Breast epithelium (tissue), 3 donors: ENCODE data around the gene EIF4B.

Source experiments
- POLR2A ChIP-seq: fragments of 450-650 bp; IDR thresholded peaks from one replicate; pipeline ENCODE4 v1.6.1; 2016; ENCODE audit warnings: antibody characterized with exemption, mild to moderate bottlenecking, moderate library complexity
- TF ChIP-seq, protein P1 (sequence below), 3 donors: fragments of 450-650 bp; IDR thresholded peaks; one replicate each; pipeline ENCODE4 v1.5.1; 2016 to 2017; ENCODE audit warnings: antibody characterized with exemption in 3 of 3, mild to moderate bottlenecking in 3 of 3, moderate library complexity in 3 of 3

DNA sequence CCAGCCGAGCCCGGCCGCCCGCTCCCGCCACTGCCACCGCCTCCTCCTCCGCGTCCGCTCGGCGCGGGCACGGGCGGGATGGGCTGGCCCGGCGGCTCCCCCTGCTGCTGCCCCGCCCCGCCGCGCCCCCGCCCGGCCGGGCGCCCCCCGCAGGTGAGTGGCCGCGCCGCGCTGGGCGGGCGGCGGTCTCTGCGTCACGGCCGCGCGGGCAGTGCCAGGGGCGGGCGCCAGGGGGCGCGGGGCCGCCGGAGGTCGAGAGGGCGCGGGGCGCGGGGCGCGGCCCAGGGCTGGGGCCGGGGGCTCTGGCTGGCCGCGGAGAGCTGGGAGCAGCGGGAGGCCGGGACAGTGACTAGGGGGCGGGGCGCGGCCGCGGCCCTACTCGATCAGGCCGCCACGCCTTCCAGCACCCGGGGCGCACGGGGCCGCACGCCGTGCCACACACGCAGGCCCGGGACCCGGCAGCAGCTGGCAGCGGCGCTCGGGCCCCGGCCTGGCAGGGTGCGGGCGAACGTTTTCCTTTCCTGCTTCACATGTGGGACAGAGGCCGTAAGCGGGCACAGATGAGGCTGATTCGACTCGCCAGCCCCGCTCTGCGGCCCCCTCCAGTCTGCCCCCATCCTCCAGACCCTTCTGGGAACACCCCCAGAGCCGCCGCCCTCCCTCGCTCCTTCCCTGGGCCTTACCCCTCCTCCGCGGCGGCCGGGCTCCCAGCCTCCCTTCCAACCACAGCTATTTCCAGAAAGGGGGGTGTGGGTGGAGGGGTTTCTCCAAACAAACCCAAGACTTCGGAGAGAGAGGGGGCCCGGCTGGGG is 41.2 kb downstream of the EIF4B start:
- TF ChIP-seq POLR2A: no peak
- TF ChIP-seq, protein P1, sequence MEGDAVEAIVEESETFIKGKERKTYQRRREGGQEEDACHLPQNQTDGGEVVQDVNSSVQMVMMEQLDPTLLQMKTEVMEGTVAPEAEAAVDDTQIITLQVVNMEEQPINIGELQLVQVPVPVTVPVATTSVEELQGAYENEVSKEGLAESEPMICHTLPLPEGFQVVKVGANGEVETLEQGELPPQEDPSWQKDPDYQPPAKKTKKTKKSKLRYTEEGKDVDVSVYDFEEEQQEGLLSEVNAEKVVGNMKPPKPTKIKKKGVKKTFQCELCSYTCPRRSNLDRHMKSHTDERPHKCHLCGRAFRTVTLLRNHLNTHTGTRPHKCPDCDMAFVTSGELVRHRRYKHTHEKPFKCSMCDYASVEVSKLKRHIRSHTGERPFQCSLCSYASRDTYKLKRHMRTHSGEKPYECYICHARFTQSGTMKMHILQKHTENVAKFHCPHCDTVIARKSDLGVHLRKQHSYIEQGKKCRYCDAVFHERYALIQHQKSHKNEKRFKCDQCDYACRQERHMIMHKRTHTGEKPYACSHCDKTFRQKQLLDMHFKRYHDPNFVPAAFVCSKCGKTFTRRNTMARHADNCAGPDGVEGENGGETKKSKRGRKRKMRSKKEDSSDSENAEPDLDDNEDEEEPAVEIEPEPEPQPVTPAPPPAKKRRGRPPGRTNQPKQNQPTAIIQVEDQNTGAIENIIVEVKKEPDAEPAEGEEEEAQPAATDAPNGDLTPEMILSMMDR (IDR thresholded peaks at IDR 0.05): peak in 1 of 3 donors; percentile 35
